ENCODE measurements around the gene B9D2. TPM values are rescaled to one million over a fixed set of nuclear protein-coding genes. Genes with fewer than 3 reads are reported as not detected.

B9D2 gene
- total RNA-seq, 1 donor from 2014 or later = 4.8 TPM

GRCh38 chr19:41305927-41306793, 57.8 kb downstream of the B9D2 start:
- no peaks in the 10 kb centered on the region for H3K27me3 Mint-ChIP-seq (ENCODE audit: low read depth)
- H3K4me1 Mint-ChIP-seq = peaks cover 17% of the 10 kb centered on the region
- peaks cover 26% of the 10 kb centered on the region for H3K36me3 Mint-ChIP-seq
- H3K9me3 Mint-ChIP-seq = no peaks in the 10 kb centered on the region
- no peak overlapping the region for H3K27ac Mint-ChIP-seq
- no peak for TF ChIP-seq CTCF (IDR thresholded peaks at IDR 0.05; ENCODE audit: unreplicated experiment)
- DNase-seq (ENCODE audit: low spot score in 2 of 2, unreplicated experiment in 2 of 2) = no peak
- no peak overlapping the region for H3K4me3 Mint-ChIP-seq

- Mint-ChIP-seq H3K4me1 (peaks cover 9% of the 10 kb centered on the region), H3K9me3 (no peaks in the 10 kb centered on the region), H3K36me3 (peaks cover 31% of the 10 kb centered on the region), H3K27me3 (ENCODE audit: low read depth) (no peaks in the 10 kb centered on the region), H3K27ac (no peak overlapping the region), H3K4me3 (no peak overlapping the region)
- DNase-seq (ENCODE audit: low spot score in 2 of 2, unreplicated experiment in 2 of 2) = no peak
- TF ChIP-seq CTCF (IDR thresholded peaks at IDR 0.05; ENCODE audit: unreplicated experiment) = no peak
Observed at GRCh38 chr19:41304706-41305483, 59.1 kb downstream of the B9D2 start.

Other genes starting within 250 kb of the B9D2 start
- gene CYP2F1, start 249.7 kb downstream of the B9D2 start, total RNA-seq = not detected in 3 replicates
- gene CYP2S1, start 170.9 kb downstream of the B9D2 start, total RNA-seq = 12.8 to 15.5 TPM (median 13.2 TPM) in 3 replicates
- 60.0 to 61.0 TPM (median 60.6 TPM) in 3 replicates for gene AXL, start 144.9 kb downstream of the B9D2 start, total RNA-seq
- gene HNRNPUL1, start 99.8 kb downstream of the B9D2 start, total RNA-seq = 246 to 262 TPM (median 249 TPM) in 3 replicates
- 40.5 to 41.9 TPM (median 40.6 TPM) in 3 replicates for gene CCDC97, start 54.0 kb downstream of the B9D2 start, total RNA-seq
- gene TGFB1, start 10.2 kb downstream of the B9D2 start, total RNA-seq = 24.9 to 26.5 TPM (median 25.2 TPM) in 3 replicates
- gene TMEM91, start 12.4 kb upstream of the B9D2 start, total RNA-seq = 16.2 to 19.7 TPM (median 18.3 TPM) in 3 replicates
- 12.2 to 17.0 TPM (median 12.5 TPM) in 3 replicates for gene EXOSC5, start 33.2 kb upstream of the B9D2 start, total RNA-seq
- 22.6 to 27.2 TPM (median 22.8 TPM) in 3 replicates for gene BCKDHA, start 33.7 kb upstream of the B9D2 start, total RNA-seq
- 4.5 to 5.1 TPM (median 4.9 TPM) in 3 replicates for gene B3GNT8, start 63.2 kb upstream of the B9D2 start, total RNA-seq
- 37.5 to 41.4 TPM (median 39.8 TPM) in 3 replicates for gene DMAC2, start 75.8 kb upstream of the B9D2 start, total RNA-seq
- not detected in 3 replicates for gene ERICH4, start 79.0 kb upstream of the B9D2 start, total RNA-seq
- not detected in 3 replicates for gene CEACAM21, start 212.0 kb upstream of the B9D2 start, total RNA-seq

Measured in mesothelial cell of epicardium (in vitro differentiated cells).